ENCODE results near the gene AHCTF1.

- TF ChIP-seq EP300 (IDR thresholded peaks at IDR 0.05; ENCODE audit: borderline replicate concordance): no peak
- no peak for TF ChIP-seq RAD21 (IDR thresholded peaks at IDR 0.05; ENCODE audit: low read depth)
- TF ChIP-seq TEAD4 (IDR thresholded peaks at IDR 0.05): no peak
- no peak for TF ChIP-seq TAF1 (IDR thresholded peaks at IDR 0.05; ENCODE audit: low read depth)
- TF ChIP-seq, protein P1, sequence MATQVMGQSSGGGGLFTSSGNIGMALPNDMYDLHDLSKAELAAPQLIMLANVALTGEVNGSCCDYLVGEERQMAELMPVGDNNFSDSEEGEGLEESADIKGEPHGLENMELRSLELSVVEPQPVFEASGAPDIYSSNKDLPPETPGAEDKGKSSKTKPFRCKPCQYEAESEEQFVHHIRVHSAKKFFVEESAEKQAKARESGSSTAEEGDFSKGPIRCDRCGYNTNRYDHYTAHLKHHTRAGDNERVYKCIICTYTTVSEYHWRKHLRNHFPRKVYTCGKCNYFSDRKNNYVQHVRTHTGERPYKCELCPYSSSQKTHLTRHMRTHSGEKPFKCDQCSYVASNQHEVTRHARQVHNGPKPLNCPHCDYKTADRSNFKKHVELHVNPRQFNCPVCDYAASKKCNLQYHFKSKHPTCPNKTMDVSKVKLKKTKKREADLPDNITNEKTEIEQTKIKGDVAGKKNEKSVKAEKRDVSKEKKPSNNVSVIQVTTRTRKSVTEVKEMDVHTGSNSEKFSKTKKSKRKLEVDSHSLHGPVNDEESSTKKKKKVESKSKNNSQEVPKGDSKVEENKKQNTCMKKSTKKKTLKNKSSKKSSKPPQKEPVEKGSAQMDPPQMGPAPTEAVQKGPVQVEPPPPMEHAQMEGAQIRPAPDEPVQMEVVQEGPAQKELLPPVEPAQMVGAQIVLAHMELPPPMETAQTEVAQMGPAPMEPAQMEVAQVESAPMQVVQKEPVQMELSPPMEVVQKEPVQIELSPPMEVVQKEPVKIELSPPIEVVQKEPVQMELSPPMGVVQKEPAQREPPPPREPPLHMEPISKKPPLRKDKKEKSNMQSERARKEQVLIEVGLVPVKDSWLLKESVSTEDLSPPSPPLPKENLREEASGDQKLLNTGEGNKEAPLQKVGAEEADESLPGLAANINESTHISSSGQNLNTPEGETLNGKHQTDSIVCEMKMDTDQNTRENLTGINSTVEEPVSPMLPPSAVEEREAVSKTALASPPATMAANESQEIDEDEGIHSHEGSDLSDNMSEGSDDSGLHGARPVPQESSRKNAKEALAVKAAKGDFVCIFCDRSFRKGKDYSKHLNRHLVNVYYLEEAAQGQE (IDR thresholded peaks at IDR 0.05; ENCODE audit: low read depth): no peak
- no peak for TF ChIP-seq CEBPB (IDR thresholded peaks at IDR 0.05)
- TF ChIP-seq, protein P2, sequence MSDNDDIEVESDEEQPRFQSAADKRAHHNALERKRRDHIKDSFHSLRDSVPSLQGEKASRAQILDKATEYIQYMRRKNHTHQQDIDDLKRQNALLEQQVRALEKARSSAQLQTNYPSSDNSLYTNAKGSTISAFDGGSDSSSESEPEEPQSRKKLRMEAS (IDR thresholded peaks at IDR 0.05): no peak
- no peak for TF ChIP-seq FOXM1 (IDR thresholded peaks at IDR 0.05; ENCODE audit: borderline replicate concordance, low read depth)
- TF ChIP-seq TCF12 (IDR thresholded peaks at IDR 0.05; ENCODE audit: low read depth): no peak
- TF ChIP-seq ZBTB7A (IDR thresholded peaks at IDR 0.05; ENCODE audit: low read depth): no peak
- no peak for TF ChIP-seq CREB1 (IDR thresholded peaks at IDR 0.05; ENCODE audit: low read depth)
- no peak for TF ChIP-seq NFIC (IDR thresholded peaks at IDR 0.05)
- TF ChIP-seq EGR1 (IDR thresholded peaks at IDR 0.05): no peak
- TF ChIP-seq YY1 (IDR thresholded peaks at IDR 0.05; ENCODE audit: low read depth): no peak
Observed at GRCh38 chr1:246919902-246920301, 11.8 kb downstream of the AHCTF1 start.

All from Ishikawa (cell line).